Suprapubic skin (tissue), 4 donors: ENCODE results near the gene ZNF280B.
"Not testable (repeated sequence)": the region's sequence is repeated elsewhere in the genome, so short reads cannot be mapped to it uniquely, and the experiment has no call there.

Source experiments
- EP300 ChIP-seq: sonication (generic); formaldehyde crosslinking; IDR thresholded peaks from one replicate; pipeline ENCODE4 v1.6.1; 2017; ENCODE audit warnings: antibody characterized with exemption
- POLR2A ChIP-seq, 2 donors: fragments of 450-650 bp; IDR thresholded peaks; one replicate each; pipeline ENCODE4 v1.6.1; 2017; ENCODE audit warnings: antibody characterized with exemption in 2 of 2, mild to moderate bottlenecking in 2 of 2, moderate library complexity in 2 of 2
- POLR2AphosphoS5 ChIP-seq, 3 donors: sonication (generic); formaldehyde crosslinking; IDR thresholded peaks; one replicate each; pipeline ENCODE4 v1.6.1; 2017; ENCODE audit warnings: antibody characterized with exemption in 3 of 3
- TF ChIP-seq, protein P1 (sequence below), 2 donors: fragments of 200-600 bp in 1 of 2; fragments of 450-650 bp in 1 of 2; sonication (generic) in 1 of 2; IDR thresholded peaks; one replicate each; pipeline ENCODE4 v1.5.1; 2016 to 2019; ENCODE audit warnings: antibody characterized with exemption in 2 of 2, mild to moderate bottlenecking in 1 of 2, moderate library complexity in 1 of 2

DNA sequence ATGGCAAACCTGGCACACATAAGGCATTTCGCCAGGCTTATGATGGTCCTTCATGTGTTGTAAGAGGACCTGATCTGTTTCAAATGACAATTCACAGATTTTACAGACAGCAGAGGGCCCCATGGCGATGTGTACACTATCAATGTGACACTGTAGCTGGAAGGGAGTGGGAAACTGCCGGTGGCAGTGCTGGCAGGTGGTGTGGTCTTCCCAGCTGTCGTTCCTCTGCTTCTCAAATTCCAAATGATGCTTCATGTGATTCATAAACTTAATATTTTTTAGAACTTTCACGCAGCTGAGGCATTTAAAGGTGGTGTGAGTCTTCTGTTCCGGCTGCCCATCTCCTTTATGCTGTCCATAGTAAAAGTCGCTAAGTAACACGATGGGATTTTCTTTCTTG, 5.9 kb upstream of the ZNF280B start:
- TF ChIP-seq, protein P1, sequence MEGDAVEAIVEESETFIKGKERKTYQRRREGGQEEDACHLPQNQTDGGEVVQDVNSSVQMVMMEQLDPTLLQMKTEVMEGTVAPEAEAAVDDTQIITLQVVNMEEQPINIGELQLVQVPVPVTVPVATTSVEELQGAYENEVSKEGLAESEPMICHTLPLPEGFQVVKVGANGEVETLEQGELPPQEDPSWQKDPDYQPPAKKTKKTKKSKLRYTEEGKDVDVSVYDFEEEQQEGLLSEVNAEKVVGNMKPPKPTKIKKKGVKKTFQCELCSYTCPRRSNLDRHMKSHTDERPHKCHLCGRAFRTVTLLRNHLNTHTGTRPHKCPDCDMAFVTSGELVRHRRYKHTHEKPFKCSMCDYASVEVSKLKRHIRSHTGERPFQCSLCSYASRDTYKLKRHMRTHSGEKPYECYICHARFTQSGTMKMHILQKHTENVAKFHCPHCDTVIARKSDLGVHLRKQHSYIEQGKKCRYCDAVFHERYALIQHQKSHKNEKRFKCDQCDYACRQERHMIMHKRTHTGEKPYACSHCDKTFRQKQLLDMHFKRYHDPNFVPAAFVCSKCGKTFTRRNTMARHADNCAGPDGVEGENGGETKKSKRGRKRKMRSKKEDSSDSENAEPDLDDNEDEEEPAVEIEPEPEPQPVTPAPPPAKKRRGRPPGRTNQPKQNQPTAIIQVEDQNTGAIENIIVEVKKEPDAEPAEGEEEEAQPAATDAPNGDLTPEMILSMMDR (IDR thresholded peaks at IDR 0.05): not testable (repeated sequence)
- TF ChIP-seq EP300; POLR2A (IDR thresholded peaks at IDR 0.05); POLR2AphosphoS5 (IDR thresholded peaks at IDR 0.05): not testable (repeated sequence)
